Thyroid gland (tissue), 4 donors: Measurements from ENCODE around the gene ANO7.

Source experiments
- POLR2A ChIP-seq, 2 donors: fragments of 450-650 bp; IDR thresholded peaks; one replicate each; pipeline ENCODE4 v1.6.1; 2017; ENCODE audit warnings: antibody characterized with exemption in 2 of 2, mild to moderate bottlenecking in 2 of 2, moderate library complexity in 1 of 2
- TF ChIP-seq, protein P1 (sequence below), 6 experiments: fragments of 200-600 bp in 3 of 6; fragments of 450-650 bp in 3 of 6; sonication (generic) in 3 of 6; IDR thresholded peaks; one replicate each; pipeline ENCODE4 v1.5.1; 2016 to 2019; ENCODE audit warnings: antibody characterized with exemption in 6 of 6, mild to moderate bottlenecking in 2 of 6, inconsistent platforms in 1 of 6, moderate library complexity in 1 of 6

DNA sequence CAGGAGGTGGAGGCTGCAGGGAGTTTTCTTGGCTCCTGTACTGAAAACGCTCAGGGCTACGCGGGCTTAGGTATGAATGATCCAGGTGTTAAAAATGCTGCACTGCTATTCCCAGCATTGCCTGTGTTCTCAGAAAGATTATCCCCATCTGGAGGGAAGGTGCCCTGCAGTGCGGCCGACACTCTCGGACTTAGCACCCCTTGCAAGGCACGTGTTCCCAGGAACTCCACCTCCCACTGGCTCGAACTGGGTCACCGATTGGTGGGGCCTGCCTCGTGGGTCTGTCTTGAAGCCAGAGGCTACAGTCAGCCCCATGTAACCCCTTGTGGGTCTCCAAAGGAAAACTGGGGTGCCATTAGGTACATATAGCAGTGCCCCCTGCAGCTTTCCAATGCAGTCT lies 25.7 kb downstream of the ANO7 start:
- TF ChIP-seq, protein P1, sequence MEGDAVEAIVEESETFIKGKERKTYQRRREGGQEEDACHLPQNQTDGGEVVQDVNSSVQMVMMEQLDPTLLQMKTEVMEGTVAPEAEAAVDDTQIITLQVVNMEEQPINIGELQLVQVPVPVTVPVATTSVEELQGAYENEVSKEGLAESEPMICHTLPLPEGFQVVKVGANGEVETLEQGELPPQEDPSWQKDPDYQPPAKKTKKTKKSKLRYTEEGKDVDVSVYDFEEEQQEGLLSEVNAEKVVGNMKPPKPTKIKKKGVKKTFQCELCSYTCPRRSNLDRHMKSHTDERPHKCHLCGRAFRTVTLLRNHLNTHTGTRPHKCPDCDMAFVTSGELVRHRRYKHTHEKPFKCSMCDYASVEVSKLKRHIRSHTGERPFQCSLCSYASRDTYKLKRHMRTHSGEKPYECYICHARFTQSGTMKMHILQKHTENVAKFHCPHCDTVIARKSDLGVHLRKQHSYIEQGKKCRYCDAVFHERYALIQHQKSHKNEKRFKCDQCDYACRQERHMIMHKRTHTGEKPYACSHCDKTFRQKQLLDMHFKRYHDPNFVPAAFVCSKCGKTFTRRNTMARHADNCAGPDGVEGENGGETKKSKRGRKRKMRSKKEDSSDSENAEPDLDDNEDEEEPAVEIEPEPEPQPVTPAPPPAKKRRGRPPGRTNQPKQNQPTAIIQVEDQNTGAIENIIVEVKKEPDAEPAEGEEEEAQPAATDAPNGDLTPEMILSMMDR (IDR thresholded peaks at IDR 0.05), result no peak
- TF ChIP-seq POLR2A (IDR thresholded peaks at IDR 0.05), result no peak
